NCI-H128 (cell line): ENCODE results near the gene C1QTNF6.
"Not testable (repeated sequence)": the region's sequence is repeated elsewhere in the genome, so short reads cannot be mapped to it uniquely, and the experiment has no call there.

Source experiments
- DNase-seq: peaks from one replicate; lab custom pipeline; 2025; ENCODE audit not compliant: unreplicated experiment; lab: John Stamatoyannopoulos, UW

The C1QTNF6 gene

DNA sequence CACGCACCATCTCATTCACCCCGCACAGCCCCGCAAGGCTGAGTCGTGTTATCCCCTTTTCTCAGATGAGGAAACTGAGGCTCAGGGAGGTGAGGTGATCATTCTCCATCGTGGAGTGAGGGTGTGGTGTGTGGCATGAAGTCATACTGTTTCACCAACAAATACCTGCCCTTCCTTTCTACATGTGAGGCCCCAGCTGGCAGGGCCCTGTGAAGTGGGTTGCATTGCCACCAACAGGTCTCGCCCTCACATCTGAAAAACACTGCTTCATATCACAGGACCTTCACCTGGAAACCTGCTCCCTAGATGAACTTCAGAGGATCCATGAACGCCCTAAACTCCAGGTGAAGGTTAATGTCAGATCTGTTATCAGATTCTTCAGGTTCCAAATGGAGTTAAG is 19.9 kb upstream of the C1QTNF6 start:
- DNase-seq: no peak

DNA sequence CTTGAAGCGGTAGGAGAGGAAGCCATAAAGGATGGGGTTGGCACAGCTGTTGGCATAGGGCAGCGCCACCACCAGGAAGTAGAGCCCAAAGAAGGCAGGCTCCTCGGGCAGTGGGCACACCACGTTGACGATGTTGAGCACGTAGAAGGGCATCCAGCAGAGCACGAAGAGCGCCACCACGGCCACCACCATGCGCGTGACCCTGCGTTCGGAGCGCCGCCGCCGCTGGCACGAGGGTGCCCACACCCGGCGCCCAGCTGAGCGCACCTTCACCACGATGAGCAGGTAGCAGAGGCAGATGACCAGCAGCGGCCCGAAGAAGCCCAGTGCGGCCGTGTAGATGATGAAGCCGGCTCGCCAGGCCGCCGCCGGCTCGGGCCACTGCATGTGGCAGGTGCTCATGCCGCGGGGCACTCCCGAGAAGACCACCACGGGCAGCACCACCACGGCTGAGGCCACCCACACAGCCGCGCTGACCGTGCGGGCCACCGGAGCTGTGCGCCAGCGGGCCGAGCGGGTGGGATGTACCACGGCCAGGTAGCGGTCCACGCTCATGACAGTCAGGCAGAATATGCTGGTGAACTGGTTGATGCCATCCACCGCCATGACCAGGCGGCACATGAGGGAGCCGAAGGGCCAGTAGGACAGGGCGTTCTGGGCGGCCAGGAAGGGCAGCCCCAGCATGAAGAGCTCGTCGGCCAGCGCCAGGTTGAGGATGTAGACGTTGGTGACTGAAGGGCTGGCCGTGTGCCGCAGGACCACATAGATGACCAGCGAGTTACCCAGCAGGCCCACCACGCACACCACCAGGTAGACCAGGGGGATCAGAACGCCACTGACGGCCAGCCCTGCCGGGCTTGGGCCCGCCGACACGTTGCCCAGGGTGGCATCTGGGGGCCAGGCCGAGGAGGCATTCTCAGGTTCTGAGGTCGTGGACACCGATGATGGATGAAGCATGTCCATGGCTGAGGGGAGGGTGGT is 19.1 kb upstream of the C1QTNF6 start:
- no peak for DNase-seq

GRCh38 chr22:37206118-37206840 is 18.2 kb upstream of the C1QTNF6 start:
- no peak for DNase-seq

GRCh38 chr22:37205046-37205445 is 17.0 kb upstream of the C1QTNF6 start:
- no peak for DNase-seq

- no peak for DNase-seq
These were observed 16.1 kb upstream of the C1QTNF6 start for GRCh38 chr22:37204045-37204655.

- no peak for DNase-seq
These were observed 15.5 kb upstream of the C1QTNF6 start for GRCh38 chr22:37203354-37204044.

DNA sequence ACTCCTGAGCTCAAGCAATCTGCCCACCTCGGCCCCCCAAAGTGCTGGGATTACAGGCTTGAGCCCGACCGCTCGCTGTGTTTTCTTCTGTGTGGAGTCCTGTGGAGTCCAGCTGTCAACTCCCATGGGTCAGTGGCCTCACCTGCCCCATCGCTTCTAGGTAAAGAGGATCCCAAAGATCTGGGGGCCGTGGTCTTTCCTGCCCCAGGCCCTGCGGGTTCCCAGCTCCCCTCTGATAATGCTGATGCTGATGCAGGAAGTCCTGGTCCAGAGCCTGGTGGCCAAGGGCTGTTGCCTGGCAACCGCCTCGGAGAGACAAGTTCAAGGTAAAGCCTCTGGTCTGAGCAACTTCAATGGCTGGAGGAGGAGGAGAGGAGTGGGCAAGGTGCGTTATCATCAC is 14.7 kb upstream of the C1QTNF6 start:
- no peak for DNase-seq

GRCh38 chr22:37202001-37202555 is 14.0 kb upstream of the C1QTNF6 start:
- no peak for DNase-seq

DNA sequence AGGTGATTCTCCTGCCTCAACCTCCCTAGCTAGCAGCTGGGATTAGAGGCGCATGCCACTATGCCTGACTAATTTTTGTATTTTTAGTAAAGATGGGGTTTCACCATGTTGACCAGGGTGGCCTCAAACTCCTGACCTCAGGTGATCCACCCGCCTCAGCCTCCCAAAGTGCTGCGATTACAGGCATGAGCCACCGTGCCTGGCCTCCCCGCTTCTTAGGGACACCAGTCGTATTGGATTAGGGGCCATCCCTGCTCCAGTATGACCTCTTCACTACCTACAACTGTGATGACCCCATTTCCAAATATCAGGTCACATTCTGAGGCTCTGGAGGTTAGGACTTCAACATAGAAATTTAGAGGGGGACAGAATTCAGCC is 13.4 kb upstream of the C1QTNF6 start:
- DNase-seq: not testable (repeated sequence)

GRCh38 chr22:37199760-37200108 is 11.7 kb upstream of the C1QTNF6 start:
- no peak for DNase-seq

DNA sequence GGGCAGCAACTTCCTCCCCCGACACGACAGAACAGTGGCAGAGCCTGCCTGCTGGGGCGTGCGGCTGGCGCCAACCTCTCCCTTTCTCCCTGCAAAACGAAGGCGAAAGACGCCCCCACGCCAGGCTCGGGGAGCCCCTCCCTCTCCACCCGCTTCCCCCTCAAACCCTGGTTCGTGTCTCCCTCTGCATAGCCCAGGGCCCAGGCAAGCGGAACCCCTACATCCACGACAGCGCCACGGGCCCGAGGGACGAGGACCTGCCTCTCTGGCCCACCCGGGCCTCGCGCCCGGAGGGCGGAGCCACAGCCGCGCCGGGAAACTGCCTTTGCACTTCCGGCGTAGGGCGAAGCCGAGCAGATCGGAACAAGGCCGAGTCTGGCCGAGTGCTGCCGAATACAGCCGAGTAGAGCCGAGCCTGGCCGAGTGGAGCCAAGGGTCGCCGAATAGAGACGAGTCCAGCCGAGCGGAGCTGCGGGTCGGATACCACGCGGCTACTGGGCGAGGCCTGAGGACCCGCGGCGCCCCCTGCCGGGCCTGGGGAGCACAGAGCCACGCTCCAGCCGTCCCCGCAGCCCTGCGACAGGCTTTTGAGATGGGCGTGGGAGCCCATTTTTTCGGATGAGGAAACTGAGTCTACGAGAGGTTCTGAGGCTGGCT is 11.2 kb upstream of the C1QTNF6 start:
- DNase-seq: peak; percentile 90

GRCh38 chr22:37198258-37199102 is 10.4 kb upstream of the C1QTNF6 start:
- peak; percentile 1 for DNase-seq

GRCh38 chr22:37197451-37198257 is 9.6 kb upstream of the C1QTNF6 start:
- no peak for DNase-seq

GRCh38 chr22:37196539-37197450 is 8.7 kb upstream of the C1QTNF6 start:
- DNase-seq: no peak

- no peak for DNase-seq
These were observed 7.9 kb upstream of the C1QTNF6 start for GRCh38 chr22:37195921-37196320.

DNA sequence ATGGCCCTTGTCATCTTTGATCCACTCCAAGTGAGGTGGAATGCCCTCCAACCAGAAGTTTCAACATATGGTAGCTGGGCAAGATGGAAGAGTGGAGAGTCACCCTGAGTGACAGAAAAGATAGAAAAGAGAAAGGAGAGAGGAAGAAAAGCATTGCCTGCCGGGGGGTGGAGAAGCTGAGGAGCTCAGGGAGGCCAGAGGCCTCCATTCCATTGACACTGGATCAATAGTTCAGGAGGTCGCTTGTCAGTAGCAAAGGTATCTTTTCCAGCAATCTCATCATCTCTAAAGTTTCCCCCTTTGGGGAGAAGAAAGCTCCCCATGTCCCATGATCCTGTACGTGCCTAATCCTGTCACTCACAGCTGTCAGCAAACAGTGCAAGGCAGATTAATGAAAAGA is 6.7 kb upstream of the C1QTNF6 start:
- DNase-seq: no peak

DNA sequence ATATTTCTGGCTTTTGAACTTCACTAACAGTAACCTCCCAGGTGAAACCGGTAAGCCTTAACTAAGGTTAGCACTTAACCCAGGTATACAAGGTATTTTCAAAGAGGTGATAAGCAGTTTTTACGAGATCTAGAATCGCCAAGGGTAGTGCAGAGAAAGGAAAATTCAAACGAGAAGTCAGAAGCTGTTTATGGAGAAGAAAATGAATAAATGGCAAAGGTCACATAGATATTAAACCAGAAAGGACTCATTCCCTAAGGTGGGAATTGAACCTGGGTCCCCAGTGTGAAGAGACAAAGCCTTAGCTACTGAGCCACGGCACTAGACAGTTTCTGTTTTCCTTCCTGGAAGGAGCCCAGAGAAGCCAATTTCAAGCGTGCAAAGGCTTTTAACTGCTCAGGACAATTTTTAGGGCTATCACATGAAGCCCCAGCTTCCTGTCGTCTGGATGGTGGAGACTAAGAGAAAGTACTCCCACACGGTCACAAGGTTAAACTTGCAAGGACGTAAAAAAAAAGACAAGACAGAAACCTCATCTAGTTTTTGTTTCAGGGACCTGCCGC is 5.7 kb upstream of the C1QTNF6 start:
- DNase-seq: no peak
